Measurements from ENCODE around the gene NUDT22.

Gene NUDT22

GRCh38 chr11:64226507-64227051 lies 505 bp downstream of the NUDT22 start:
- DNase-seq: no peak

- DNase-seq: no peak
Observed at GRCh38 chr11:64227405-64227956, 1.4 kb downstream of the NUDT22 start.

GRCh38 chr11:64229090-64229743 lies 3.1 kb downstream of the NUDT22 start:
- no peak for DNase-seq

- no peak for DNase-seq
Observed at GRCh38 chr11:64229744-64230170, 3.7 kb downstream of the NUDT22 start.

- peak; percentile 97 for DNase-seq
Observed at GRCh38 chr11:64230171-64230984, 4.3 kb downstream of the NUDT22 start, which contains the start of gene DNAJC4. Gene DNAJC4 (plus strand): TSS chr11:64230548. CDS start chr11:64230855, 307 bp downstream.

GRCh38 chr11:64230985-64231365 lies 4.9 kb downstream of the NUDT22 start:
- no peak for DNase-seq

GRCh38 chr11:64231546-64231945 lies 5.5 kb downstream of the NUDT22 start:
- DNase-seq: no peak

- DNase-seq: no peak
Observed at GRCh38 chr11:64232182-64232966, 6.3 kb downstream of the NUDT22 start.

- DNase-seq: no peak
Observed at GRCh38 chr11:64232967-64233315, 6.9 kb downstream of the NUDT22 start.

GRCh38 chr11:64233913-64234586 lies 8.0 kb downstream of the NUDT22 start, which contains the start of gene VEGFB:
Gene VEGFB (plus strand): TSS chr11:64234584. CDS start chr11:64234834, 250 bp downstream.
- peak; percentile 80 for DNase-seq

GRCh38 chr11:64234647-64235379 lies 8.7 kb downstream of the NUDT22 start:
- DNase-seq: peak; percentile 77

- DNase-seq: no peak
Observed at GRCh38 chr11:64235437-64236161, 9.5 kb downstream of the NUDT22 start.

- DNase-seq: no peak
Observed at GRCh38 chr11:64237484-64237951, 11.4 kb downstream of the NUDT22 start.

GRCh38 chr11:64238076-64238475 lies 12.0 kb downstream of the NUDT22 start:
- no peak for DNase-seq

GRCh38 chr11:64238999-64239398 lies 12.9 kb downstream of the NUDT22 start:
- DNase-seq: no peak

- no peak for DNase-seq
Observed at GRCh38 chr11:64239662-64240434, 13.8 kb downstream of the NUDT22 start.

- DNase-seq: no peak
Observed at GRCh38 chr11:64240435-64241240, 14.6 kb downstream of the NUDT22 start, which contains the start of gene FKBP2. Gene FKBP2 (plus strand): TSS chr11:64241095. CDS start chr11:64242388, 1,293 bp downstream.

GRCh38 chr11:64241241-64241490 lies 15.1 kb downstream of the NUDT22 start:
- peak; percentile 93 for DNase-seq
